GM23248 (cell line): ENCODE data around the gene TGFBR3L. TPM values are rescaled to one million over a fixed set of nuclear protein-coding genes. Genes with fewer than 3 reads are reported as not detected.

Experiments used
- DNase-seq: peaks from one replicate; pipeline ENCODE4 v3.0.0-alpha.2; 2015
- H2AFZ ChIP-seq: fragments of 200-600 bp; sonication (generic); 2 replicates; pipeline ENCODE4 v1.6.1; 2016; ENCODE audit warnings: antibody characterized with exemption
- H3F3A ChIP-seq: fragments of 200-600 bp; sonication (generic); 2 replicates; pipeline ENCODE4 v1.6.1; 2016; ENCODE audit warnings: mild to moderate bottlenecking, antibody characterized with exemption, mixed run types; ENCODE audit not compliant: insufficient read depth
- H3K27ac ChIP-seq: fragments of 200-600 bp; sonication (generic); 2 replicates; pipeline ENCODE4 v1.5.1; 2016; ENCODE audit warnings: mild to moderate bottlenecking
- H3K27me3 ChIP-seq: fragments of 200-600 bp; sonication (generic); replicated peaks from 2 replicates; pipeline ENCODE4 v1.6.1; 2016; ENCODE audit warnings: mild to moderate bottlenecking; ENCODE audit not compliant: insufficient read depth
- H3K36me3 ChIP-seq: fragments of 200-600 bp; sonication (generic); 2 replicates; pipeline ENCODE4 v1.6.1; 2016; ENCODE audit warnings: low read depth, mild to moderate bottlenecking
- H3K4me1 ChIP-seq: fragments of 200-600 bp; sonication (generic); 2 replicates; pipeline ENCODE4 v1.6.1; 2016; ENCODE audit warnings: mild to moderate bottlenecking; ENCODE audit not compliant: insufficient read depth
- H3K4me2 ChIP-seq: fragments of 200-600 bp; sonication (generic); one replicate; pipeline ENCODE4 v1.6.1; 2016; ENCODE audit warnings: mild to moderate bottlenecking; ENCODE audit not compliant: unreplicated experiment
- H3K4me3 ChIP-seq: fragments of 200-600 bp; sonication (generic); 2 replicates; pipeline ENCODE4 v1.5.1; 2016; ENCODE audit warnings: mild to moderate bottlenecking
- H3K79me2 ChIP-seq: fragments of 200-600 bp; sonication (generic); 2 replicates; pipeline ENCODE4 v1.6.1; 2016; ENCODE audit warnings: mild to moderate bottlenecking; ENCODE audit not compliant: insufficient read depth
- H3K9ac ChIP-seq: fragments of 200-600 bp; sonication (generic); 2 replicates; pipeline ENCODE4 v1.6.1; 2016; ENCODE audit warnings: mild to moderate bottlenecking
- H3K9me2 ChIP-seq: fragments of 200-600 bp; sonication (generic); 2 replicates; pipeline ENCODE4 v1.6.1; 2016; ENCODE audit warnings: mixed run types, mild to moderate bottlenecking, moderate library complexity; ENCODE audit not compliant: insufficient read depth
- H3K9me3 ChIP-seq: fragments of 200-600 bp; sonication (generic); one replicate; pipeline ENCODE4 v1.6.1; 2017; ENCODE audit warnings: low read depth
- H4K20me1 ChIP-seq: fragments of 200-600 bp; sonication (generic); 2 replicates; pipeline ENCODE4 v1.6.0; 2016; ENCODE audit not compliant: insufficient read depth
- EZH2 ChIP-seq: fragments of 200-600 bp; sonication (generic); IDR thresholded peaks from 2 replicates; pipeline ENCODE4 v1.6.1; 2018; ENCODE audit warnings: antibody characterized with exemption, mild to moderate bottlenecking; ENCODE audit not compliant: insufficient read depth, poor library complexity, severe bottlenecking
- EZH2phosphoT487 ChIP-seq: fragments of 200-600 bp; sonication (generic); IDR thresholded peaks from 2 replicates; pipeline ENCODE4 v1.6.1; 2018; ENCODE audit warnings: antibody characterized with exemption, moderate library complexity, mild to moderate bottlenecking, low read depth; ENCODE audit not compliant: insufficient read depth
- WGBS, 2 experiments: methylation state at CpG; one replicate each; pipeline ENCODE4 v1.1.6; 2015 to 2017; ENCODE audit warnings: low lambda C conversion rate in 2 of 2, low coverage in 1 of 2; ENCODE audit errors: missing lambda C conversion rate in 2 of 2; 5-methylcytosine and 5-hydroxymethylcytosine counted together
- in situ Hi-C: fragments of 300-500 bp; cut with MboI; formaldehyde crosslinking; loops from 2 replicates; pipeline ENCODE4 v1.15.0; 2020
- polyA plus RNA-seq: library from polyadenylated mRNA; unstranded; fragments of >200 nt; fragmentation: Nextera tagmentation; extraction: Ambion mirVana; gene quantifications from 2 replicates; pipeline ENCODE4 v1.2.1, GENCODE V29; 2016
- total RNA-seq: library from RNA; depleted of rRNA; stranded (reverse); fragments of >200 nt; shearing (Covaris generic); gene quantifications from 2 replicates; pipeline ENCODE4 v1.2.3, GENCODE V29; 2014

The TGFBR3L gene
- total and polyA plus RNA-seq, 2 experiments from 2014 or later: 9.0 to 30.6 TPM

DNA sequence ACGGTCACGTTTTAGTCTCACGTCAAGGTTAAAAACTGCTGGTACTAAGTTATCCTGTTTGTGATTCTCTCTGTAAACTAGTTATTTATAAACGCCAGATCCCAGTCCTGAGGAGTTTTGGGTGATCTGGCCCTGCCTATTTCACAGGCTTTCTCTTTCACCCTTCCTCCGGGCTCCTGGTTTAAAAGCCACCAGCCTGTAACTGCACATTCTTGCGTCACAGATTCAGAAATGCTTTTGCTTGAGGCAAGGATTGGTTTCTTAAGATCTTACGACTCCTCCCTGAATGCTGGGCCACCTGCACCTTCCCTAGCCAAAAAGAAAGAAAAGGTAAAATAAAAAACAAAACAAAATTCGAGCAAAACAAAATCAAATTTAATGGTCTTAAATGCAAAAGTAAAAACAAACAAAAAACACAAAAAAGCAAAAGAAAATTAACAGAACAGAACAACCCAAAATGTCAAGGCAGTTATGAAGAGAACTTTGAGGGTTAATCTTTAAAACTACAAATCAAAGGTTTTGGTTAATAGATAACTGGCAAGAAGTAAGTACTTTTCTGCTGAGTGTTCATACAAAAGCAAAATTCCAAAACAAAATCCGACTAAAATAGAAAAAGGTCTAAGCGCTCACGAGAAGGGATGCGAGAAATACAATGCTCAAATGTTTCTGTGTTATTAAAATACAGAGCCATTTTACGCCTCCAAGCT, 47.4 kb downstream of the TGFBR3L start:
- TF ChIP-seq EZH2phosphoT487 (no peak), EZH2 (no peak)
- no peak for DNase-seq
- Histone ChIP-seq H3K27me3 (no peaks in the 10 kb centered on the region), H3K79me2 (no peaks in the 10 kb centered on the region), H2AFZ (no peak overlapping the region), H3K9me3 (no peaks in the 10 kb centered on the region), H3K4me3 (no peak overlapping the region), H4K20me1 (no peaks in the 10 kb centered on the region), H3F3A (no peaks in the 10 kb centered on the region), H3K9me2 (no peaks in the 10 kb centered on the region), H3K27ac (no peak overlapping the region), H3K36me3 (peaks cover 12% of the 10 kb centered on the region; the same call in 1 of the 2 replicates), H3K4me2 (no peak overlapping the region), H3K9ac (no peak overlapping the region), H3K4me1 (no peaks in the 10 kb centered on the region)
- WGBS, 2 experiments: 97 to 98% methylated on average over 13 of the region's 13 CpGs
- in situ Hi-C loops: loop anchor here (10.0 kb wide), 1 partner anchor 283 kb away; no protein-coding TSS in a partner anchor

DNA sequence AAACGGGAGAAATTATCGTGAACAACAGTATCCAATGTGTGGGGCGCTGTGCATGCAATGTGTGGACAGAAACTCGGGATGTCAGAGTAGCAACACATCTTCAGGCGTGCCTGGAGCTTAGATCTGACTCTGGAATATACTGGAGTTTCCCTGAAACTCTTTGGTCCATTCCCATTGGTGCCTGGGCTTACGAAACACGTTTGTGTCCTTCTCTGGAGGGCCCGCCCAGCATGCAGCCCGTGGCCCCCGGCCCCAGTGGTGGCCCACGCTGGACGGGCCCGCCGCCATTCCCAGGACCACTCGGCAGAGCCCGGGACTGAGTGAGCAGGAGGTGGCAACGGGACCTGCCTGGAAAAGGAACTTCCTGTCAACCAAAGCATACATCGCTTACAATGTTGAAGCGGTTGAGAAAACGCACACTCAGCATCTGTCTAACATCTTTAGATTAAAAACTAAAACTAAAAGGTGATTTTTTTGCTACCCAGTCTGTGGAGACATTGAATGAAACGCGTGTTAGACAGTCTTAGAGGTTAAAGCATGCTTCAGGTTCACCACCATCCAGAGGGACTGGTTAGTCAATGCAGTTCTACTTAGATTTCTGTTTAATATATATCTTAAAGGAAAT, 48.1 kb downstream of the TGFBR3L start:
- Histone ChIP-seq H3K27me3 (no peaks in the 10 kb centered on the region), H3K4me2 (no peak overlapping the region), H3K9me3 (no peaks in the 10 kb centered on the region), H3K9ac (no peak overlapping the region), H3K4me3 (no peak overlapping the region), H3K27ac (no peak overlapping the region), H2AFZ (no peak overlapping the region), H3K79me2 (no peaks in the 10 kb centered on the region), H4K20me1 (no peaks in the 10 kb centered on the region), H3F3A (no peaks in the 10 kb centered on the region), H3K36me3 (peaks cover 12% of the 10 kb centered on the region; the same call in 1 of the 2 replicates), H3K9me2 (no peaks in the 10 kb centered on the region), H3K4me1 (no peaks in the 10 kb centered on the region)
- TF ChIP-seq EZH2phosphoT487 (no peak), EZH2 (no peak)
- no peak for DNase-seq
- WGBS, 2 experiments: 87% methylated on average over 22 of the region's 22 CpGs
- in situ Hi-C loops: loop anchor here (10.0 kb wide), 1 partner anchor 282 kb away; no protein-coding TSS in a partner anchor

DNA sequence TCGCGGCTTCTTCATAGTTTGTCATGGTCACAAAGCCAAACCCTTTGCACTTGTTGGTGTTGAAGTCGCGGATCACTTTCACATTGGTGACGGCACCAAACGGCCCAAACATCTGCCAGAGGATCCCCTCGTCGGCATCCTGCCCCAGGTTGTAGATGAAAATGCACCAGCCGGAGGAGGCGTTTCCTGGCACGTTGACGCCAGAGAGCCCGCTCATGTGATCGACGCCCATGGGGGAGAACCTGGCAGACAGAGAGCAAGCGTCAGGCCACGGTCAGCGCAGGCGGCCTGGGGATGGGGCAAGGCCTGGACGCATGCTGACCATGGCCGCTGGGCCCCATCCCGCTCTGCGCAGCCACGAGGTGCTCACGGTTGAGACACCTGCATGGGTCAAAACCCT, 48.9 kb downstream of the TGFBR3L start:
- DNase-seq: no peak
- Histone ChIP-seq H3K27me3 (no peaks in the 10 kb centered on the region), H2AFZ (no peak overlapping the region), H3K4me1 (no peaks in the 10 kb centered on the region), H3K27ac (no peak overlapping the region), H4K20me1 (no peaks in the 10 kb centered on the region), H3K4me3 (no peak overlapping the region), H3F3A (no peaks in the 10 kb centered on the region), H3K36me3 (peaks cover 12% of the 10 kb centered on the region; the same call in 1 of the 2 replicates), H3K9ac (no peak overlapping the region), H3K79me2 (no peaks in the 10 kb centered on the region), H3K9me2 (no peaks in the 10 kb centered on the region), H3K9me3 (no peaks in the 10 kb centered on the region), H3K4me2 (no peak overlapping the region)
- TF ChIP-seq EZH2: no peak
- TF ChIP-seq EZH2phosphoT487: no peak
- in situ Hi-C loops: loop anchor here (10.0 kb wide), 1 partner anchor 281 kb away; no protein-coding TSS in a partner anchor
- 91 to 93% methylated on average over 23 to 25 of the region's 25 CpGs for WGBS, 2 experiments

DNA sequence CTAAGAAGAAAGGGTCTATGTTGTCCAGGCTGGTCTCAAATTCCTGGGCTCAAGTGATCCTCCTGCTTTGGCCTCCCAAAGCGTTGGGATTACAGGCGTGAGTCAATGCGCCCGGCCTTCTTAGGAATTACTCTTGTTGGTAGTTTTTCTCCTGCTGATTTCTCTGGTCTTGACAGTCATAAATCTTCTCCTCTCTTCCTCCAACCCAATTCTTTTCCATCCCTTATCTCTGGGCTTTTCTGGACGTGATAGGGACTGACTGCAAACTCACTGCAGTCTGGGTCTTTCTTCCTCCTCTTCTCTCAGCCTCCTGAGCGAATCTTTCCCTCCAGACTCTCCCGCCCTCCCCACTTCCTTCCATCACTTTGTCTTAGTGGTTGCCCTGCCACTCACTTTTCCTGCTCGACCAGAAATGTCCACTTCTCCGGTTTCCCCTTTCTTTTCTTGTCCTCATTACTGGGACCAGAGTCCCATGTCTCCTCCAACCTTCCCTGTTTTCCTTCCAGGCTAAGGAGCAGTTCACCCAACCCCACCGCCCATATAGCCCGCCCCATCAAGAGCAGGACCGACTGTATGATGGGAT, 50.7 kb downstream of the TGFBR3L start:
- Histone ChIP-seq H3K27me3 (no peaks in the 10 kb centered on the region), H3K9me3 (no peaks in the 10 kb centered on the region), H3K9ac (no peak overlapping the region), H3K4me1 (no peaks in the 10 kb centered on the region), H2AFZ (no peak overlapping the region), H3K27ac (no peak overlapping the region), H3K79me2 (no peaks in the 10 kb centered on the region), H3F3A (no peaks in the 10 kb centered on the region), H3K4me2 (no peak overlapping the region), H3K4me3 (no peak overlapping the region), H4K20me1 (no peaks in the 10 kb centered on the region), H3K9me2 (no peaks in the 10 kb centered on the region), H3K36me3 (peaks cover 12% of the 10 kb centered on the region; the same call in 1 of the 2 replicates)
- no peak for DNase-seq
- in situ Hi-C loops: loop anchor here (10.0 kb wide), 1 partner anchor 279 kb away; no protein-coding TSS in a partner anchor
- 94 to 95% methylated on average over 12 of the region's 12 CpGs for WGBS, 2 experiments
- no peak for TF ChIP-seq EZH2phosphoT487
- no peak for TF ChIP-seq EZH2
